ENCODE data around the gene ODAD2.
"Not testable (repeated sequence)": the region's sequence is repeated elsewhere in the genome, so short reads cannot be mapped to it uniquely, and the experiment has no call there.

ODAD2 gene

GRCh38 chr10:27969931-27970330 is 28.9 kb downstream of the ODAD2 start:
- not testable (repeated sequence) for DNase-seq

- DNase-seq: no peak
These were observed 39.7 kb downstream of the ODAD2 start for GRCh38 chr10:27959093-27959715.

- DNase-seq: not testable (repeated sequence)
These were observed 40.5 kb downstream of the ODAD2 start for GRCh38 chr10:27958383-27958782.

GRCh38 chr10:27950242-27950564 is 48.7 kb downstream of the ODAD2 start:
- DNase-seq: no peak

- DNase-seq: no peak
These were observed 49.2 kb downstream of the ODAD2 start for GRCh38 chr10:27949528-27950241.

- DNase-seq: no peak
These were observed 50.7 kb downstream of the ODAD2 start for GRCh38 chr10:27948186-27948585.

- no peak for DNase-seq
These were observed 51.3 kb downstream of the ODAD2 start for GRCh38 chr10:27947540-27947939.

GRCh38 chr10:27944005-27944404 is 54.9 kb downstream of the ODAD2 start:
- no peak for DNase-seq

GRCh38 chr10:27914888-27915287 is 84.0 kb downstream of the ODAD2 start:
- DNase-seq: no peak

- DNase-seq: no peak
These were observed 86.6 kb downstream of the ODAD2 start for GRCh38 chr10:27912231-27912630.

GRCh38 chr10:27911539-27911938 is 87.3 kb downstream of the ODAD2 start:
- DNase-seq: no peak

GRCh38 chr10:27911011-27911410 is 87.9 kb downstream of the ODAD2 start:
- DNase-seq: no peak

- no peak for DNase-seq
These were observed 90.6 kb downstream of the ODAD2 start for GRCh38 chr10:27908231-27908630.

GRCh38 chr10:27899485-27899884 is 99.4 kb downstream of the ODAD2 start:
- not testable (repeated sequence) for DNase-seq

GRCh38 chr10:27899058-27899457 is 99.8 kb downstream of the ODAD2 start:
- DNase-seq: no peak

GRCh38 chr10:27893358-27893954 is 105.4 kb downstream of the ODAD2 start:
- DNase-seq: no peak

- DNase-seq: no peak
These were observed 107.9 kb downstream of the ODAD2 start for GRCh38 chr10:27890971-27891370.

- no peak for DNase-seq
These were observed 109.4 kb downstream of the ODAD2 start for GRCh38 chr10:27889518-27889917.

- no peak for DNase-seq
These were observed 114.7 kb downstream of the ODAD2 start for GRCh38 chr10:27884185-27884641.

GRCh38 chr10:27878281-27878680 is 120.6 kb downstream of the ODAD2 start:
- no peak for DNase-seq

GRCh38 chr10:27865221-27865635 is 133.7 kb downstream of the ODAD2 start:
- no peak for DNase-seq

- no peak for DNase-seq
These were observed 137.1 kb downstream of the ODAD2 start for GRCh38 chr10:27861781-27862180.

- DNase-seq: no peak
These were observed 141.3 kb downstream of the ODAD2 start for GRCh38 chr10:27857616-27858015.

GRCh38 chr10:27844223-27844622 is 154.7 kb downstream of the ODAD2 start:
- no peak for DNase-seq

All from NCI-H2171 treated with DMSO at 0.1 percent for 48 hours (cell line).